Measurements from ENCODE around the gene NCF2. TPM values are rescaled to one million over a fixed set of nuclear protein-coding genes. Genes with fewer than 3 reads are reported as not detected.
A peak's percentile ranks its signal among the peaks of the same experiment; 100 is the strongest.

NCF2 gene
- polyA plus RNA-seq, 3 donors from 2014 or later, result 1.5 to 13.3 (median 3.7) TPM

GRCh38 chr1:183586926-183587325 lies 3.3 kb downstream of the NCF2 start:
- no peak for DNase-seq
- Mint-ChIP-seq H3K27me3 (ENCODE audit: low read depth in 3 of 3) (peaks cover 0 to 2% (median 0%) of the 10 kb centered on the region in 3 donors), H3K4me1 (no peaks in the 10 kb centered on the region), H3K27ac (no peak overlapping the region), H3K9me3 (no peaks in the 10 kb centered on the region), H3K4me3 (no peak overlapping the region), H3K36me3 (no peaks in the 10 kb centered on the region)

GRCh38 chr1:183586455-183586854 lies 3.8 kb downstream of the NCF2 start:
- Mint-ChIP-seq H3K27ac (no peak overlapping the region), H3K4me1 (no peaks in the 10 kb centered on the region), H3K27me3 (ENCODE audit: low read depth in 3 of 3) (peaks cover 0 to 2% (median 0%) of the 10 kb centered on the region in 3 donors), H3K9me3 (no peaks in the 10 kb centered on the region), H3K36me3 (no peaks in the 10 kb centered on the region), H3K4me3 (no peak overlapping the region)
- DNase-seq, result no peak

- H3K27ac Mint-ChIP-seq, result no peak overlapping the region
- H3K36me3 Mint-ChIP-seq, result no peaks in the 10 kb centered on the region
- no peak overlapping the region for H3K4me3 Mint-ChIP-seq
- no peaks in the 10 kb centered on the region for H3K9me3 Mint-ChIP-seq
- peaks cover 0 to 3% (median under 1%) of the 10 kb centered on the region in 3 donors for H3K27me3 Mint-ChIP-seq (ENCODE audit: low read depth in 3 of 3)
- DNase-seq, result no peak
- H3K4me1 Mint-ChIP-seq, result peaks cover 4 to 6% of the 10 kb centered on the region in 2 donors
These were observed 5.2 kb downstream of the NCF2 start for GRCh38 chr1:183585038-183585437.

DNA sequence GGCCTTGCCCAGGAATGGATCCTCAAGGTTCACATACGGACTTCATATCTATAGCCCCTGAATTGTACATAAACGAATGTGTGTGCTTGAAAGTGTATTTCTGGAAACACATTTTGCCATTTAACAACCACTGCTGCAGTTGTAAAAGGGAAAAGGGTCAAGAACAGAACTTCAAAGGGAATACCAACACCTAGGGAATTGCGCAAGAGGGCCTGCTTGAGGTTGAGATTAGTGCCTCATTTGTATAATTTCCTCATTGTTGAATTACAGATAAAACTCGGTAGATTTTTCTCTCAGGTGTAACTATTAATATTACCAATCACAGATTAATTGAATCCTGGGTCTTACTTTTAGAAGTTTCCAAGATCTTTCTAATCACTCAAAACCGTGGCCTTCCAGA lies 6.1 kb downstream of the NCF2 start:
- no peaks in the 10 kb centered on the region for H3K9me3 Mint-ChIP-seq
- H3K4me3 Mint-ChIP-seq, result no peak overlapping the region
- H3K36me3 Mint-ChIP-seq, result no peaks in the 10 kb centered on the region
- no peak overlapping the region for H3K27ac Mint-ChIP-seq
- peaks cover 7 to 10% of the 10 kb centered on the region in 2 donors for H3K4me1 Mint-ChIP-seq
- H3K27me3 Mint-ChIP-seq (ENCODE audit: low read depth in 3 of 3), result peaks cover 0 to 3% (median 0%) of the 10 kb centered on the region in 3 donors
- DNase-seq, result no peak

GRCh38 chr1:183583466-183583865 lies 6.8 kb downstream of the NCF2 start:
- Mint-ChIP-seq H3K36me3 (no peaks in the 10 kb centered on the region), H3K27me3 (ENCODE audit: low read depth in 3 of 3) (peaks cover 0 to 3% (median 2%) of the 10 kb centered on the region in 3 donors), H3K4me3 (no peak overlapping the region), H3K27ac (no peak overlapping the region), H3K4me1 (peaks cover 7 to 10% of the 10 kb centered on the region in 2 donors), H3K9me3 (no peaks in the 10 kb centered on the region)
- DNase-seq, result no peak

GRCh38 chr1:183582021-183582713 lies 8.1 kb downstream of the NCF2 start:
- DNase-seq, result no peak
- H3K36me3 Mint-ChIP-seq, result no peaks in the 10 kb centered on the region
- no peak overlapping the region for H3K4me3 Mint-ChIP-seq
- H3K27me3 Mint-ChIP-seq (ENCODE audit: low read depth in 3 of 3), result peaks cover 0 to 6% (median 2%) of the 10 kb centered on the region in 3 donors
- peaks cover 10% of the 10 kb centered on the region in 2 donors for H3K4me1 Mint-ChIP-seq
- no peak overlapping the region for H3K27ac Mint-ChIP-seq
- H3K9me3 Mint-ChIP-seq, result no peaks in the 10 kb centered on the region

- Mint-ChIP-seq H3K27ac (no peak overlapping the region), H3K36me3 (no peaks in the 10 kb centered on the region), H3K4me1 (peaks cover 10% of the 10 kb centered on the region in 2 donors), H3K27me3 (ENCODE audit: low read depth in 3 of 3) (peaks cover 0 to 6% (median 2%) of the 10 kb centered on the region in 3 donors), H3K4me3 (peak overlapping the region in 2 of 5 donors; percentile 47 to 51), H3K9me3 (no peaks in the 10 kb centered on the region)
- no peak for DNase-seq
These were observed 10.0 kb downstream of the NCF2 start for GRCh38 chr1:183580281-183580682.

- Mint-ChIP-seq H3K36me3 (no peaks in the 10 kb centered on the region), H3K27me3 (ENCODE audit: low read depth in 3 of 3) (peaks cover 0 to 6% (median 2%) of the 10 kb centered on the region in 3 donors), H3K27ac (no peak overlapping the region), H3K4me3 (no peak overlapping the region), H3K9me3 (no peaks in the 10 kb centered on the region), H3K4me1 (peaks cover 10% of the 10 kb centered on the region in 2 donors)
- no peak for DNase-seq
These were observed 11.4 kb downstream of the NCF2 start for GRCh38 chr1:183578856-183579255.

DNA sequence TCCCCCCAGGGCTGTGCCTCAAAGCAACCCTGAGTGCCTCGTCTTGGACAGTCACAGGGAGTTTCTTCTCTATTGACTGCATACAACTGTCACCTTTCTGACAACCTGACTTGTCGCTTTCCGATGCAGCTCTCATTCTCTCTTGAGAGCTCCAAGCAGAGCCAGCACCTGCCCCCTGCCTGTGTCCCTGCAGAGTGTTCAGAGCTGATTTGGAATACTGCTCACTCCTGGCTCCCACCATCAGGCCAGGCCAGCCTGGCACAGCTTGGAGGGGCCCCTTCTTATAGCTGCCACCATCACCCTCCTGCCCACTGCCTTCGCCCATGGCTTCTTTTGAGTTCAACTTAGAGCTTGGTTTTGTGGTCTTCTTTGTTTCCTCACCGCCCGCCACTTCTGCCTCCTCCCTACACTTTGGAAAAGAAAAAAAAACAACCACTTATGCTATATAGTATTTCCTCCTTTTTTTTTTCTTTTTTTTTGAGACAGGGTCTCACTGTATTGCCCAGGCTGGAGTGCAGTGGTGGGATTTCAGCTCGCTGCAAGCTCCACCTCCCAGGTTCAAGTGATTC lies 12.3 kb downstream of the NCF2 start:
- no peak for DNase-seq
- H3K4me3 Mint-ChIP-seq, result no peak overlapping the region
- H3K9me3 Mint-ChIP-seq, result no peaks in the 10 kb centered on the region
- H3K27ac Mint-ChIP-seq, result no peak overlapping the region
- peaks cover 10% of the 10 kb centered on the region in 2 donors for H3K4me1 Mint-ChIP-seq
- H3K36me3 Mint-ChIP-seq, result no peaks in the 10 kb centered on the region
- peaks cover 0 to 6% (median 2%) of the 10 kb centered on the region in 3 donors for H3K27me3 Mint-ChIP-seq (ENCODE audit: low read depth in 3 of 3)

DNA sequence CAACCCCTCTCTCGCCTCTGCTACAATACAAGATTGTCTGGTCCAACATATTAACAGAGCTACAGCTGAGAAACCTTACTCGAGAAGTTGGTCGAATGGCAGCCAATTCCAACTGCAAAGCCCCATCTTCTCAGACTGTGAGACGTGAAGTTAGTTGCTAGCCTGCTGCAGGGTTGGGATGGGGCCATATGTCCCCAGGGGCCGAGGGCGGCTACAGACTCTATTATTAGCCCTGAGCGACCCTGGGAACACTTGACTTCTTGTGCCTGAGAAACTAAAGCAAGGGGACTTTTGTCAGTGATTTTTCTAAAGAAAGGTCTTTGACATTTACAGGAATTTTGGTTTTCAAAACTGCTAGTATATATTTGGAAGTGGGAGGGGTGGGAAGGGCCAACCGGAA lies 13.7 kb downstream of the NCF2 start:
- no peak overlapping the region for H3K4me3 Mint-ChIP-seq
- no peaks in the 10 kb centered on the region for H3K36me3 Mint-ChIP-seq
- no peak for DNase-seq
- H3K4me1 Mint-ChIP-seq, result peaks cover 10% of the 10 kb centered on the region in 2 donors
- no peak overlapping the region for H3K27ac Mint-ChIP-seq
- H3K27me3 Mint-ChIP-seq (ENCODE audit: low read depth in 3 of 3), result peaks cover 0 to 8% (median 2%) of the 10 kb centered on the region in 3 donors
- H3K9me3 Mint-ChIP-seq, result no peaks in the 10 kb centered on the region

DNA sequence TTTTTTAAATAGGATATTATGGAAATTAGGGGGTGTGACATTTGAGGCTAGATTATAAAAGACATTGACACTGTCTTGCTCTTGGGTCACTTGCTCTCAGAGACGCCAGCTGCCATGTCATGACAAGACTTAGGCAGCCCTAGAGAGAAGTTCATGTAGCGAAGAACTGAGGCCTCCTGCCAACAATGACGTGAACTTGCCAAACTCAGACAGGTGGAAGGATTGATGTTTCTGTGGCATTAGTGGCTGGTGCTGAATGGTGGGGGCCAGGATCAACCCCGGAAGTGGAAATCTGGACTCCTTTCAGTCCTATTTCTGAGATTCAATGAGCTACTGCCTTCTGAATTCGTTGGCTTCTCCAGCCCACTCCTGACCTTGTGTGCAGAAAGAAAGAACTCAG lies 14.7 kb downstream of the NCF2 start:
- H3K4me1 Mint-ChIP-seq, result peaks cover 10% of the 10 kb centered on the region in 2 donors
- DNase-seq, result no peak

DNA sequence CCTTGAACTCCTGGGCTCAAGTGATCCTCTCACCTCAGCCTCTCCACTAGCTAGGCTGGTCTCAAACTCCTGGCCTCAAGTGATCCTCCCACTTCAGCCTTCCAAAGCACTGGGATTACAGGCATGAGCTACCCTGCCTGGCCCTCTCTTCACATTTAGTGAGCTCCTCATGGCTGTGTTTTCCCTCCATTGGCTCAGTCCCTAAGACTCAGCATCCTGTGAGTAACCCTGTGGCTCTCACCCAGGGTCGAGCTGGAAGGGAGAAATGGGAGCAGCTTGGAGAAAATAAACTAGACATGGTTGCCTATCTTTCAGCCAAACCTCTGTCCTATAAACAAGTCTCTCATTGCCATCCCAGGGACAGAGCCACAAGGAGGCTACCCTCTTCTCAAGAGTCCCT lies 17.5 kb downstream of the NCF2 start:
- H3K36me3 Mint-ChIP-seq, result no peaks in the 10 kb centered on the region
- H3K9me3 Mint-ChIP-seq, result no peaks in the 10 kb centered on the region
- peaks cover 0 to 12% (median 9%) of the 10 kb centered on the region in 3 donors for H3K27me3 Mint-ChIP-seq (ENCODE audit: low read depth in 3 of 3)
- no peak overlapping the region for H3K27ac Mint-ChIP-seq
- DNase-seq, result no peak
- H3K4me3 Mint-ChIP-seq, result no peak overlapping the region
- H3K4me1 Mint-ChIP-seq, result no peaks in the 10 kb centered on the region

More for the DNA sequence above, 14.7 kb downstream of the NCF2 start:
- no peaks in the 10 kb centered on the region for H3K9me3 Mint-ChIP-seq
- no peak overlapping the region for H3K27ac Mint-ChIP-seq
- peaks cover 0 to 9% (median 4%) of the 10 kb centered on the region in 3 donors for H3K27me3 Mint-ChIP-seq (ENCODE audit: low read depth in 3 of 3)
- H3K36me3 Mint-ChIP-seq, result no peaks in the 10 kb centered on the region
- no peak overlapping the region for H3K4me3 Mint-ChIP-seq

DNA sequence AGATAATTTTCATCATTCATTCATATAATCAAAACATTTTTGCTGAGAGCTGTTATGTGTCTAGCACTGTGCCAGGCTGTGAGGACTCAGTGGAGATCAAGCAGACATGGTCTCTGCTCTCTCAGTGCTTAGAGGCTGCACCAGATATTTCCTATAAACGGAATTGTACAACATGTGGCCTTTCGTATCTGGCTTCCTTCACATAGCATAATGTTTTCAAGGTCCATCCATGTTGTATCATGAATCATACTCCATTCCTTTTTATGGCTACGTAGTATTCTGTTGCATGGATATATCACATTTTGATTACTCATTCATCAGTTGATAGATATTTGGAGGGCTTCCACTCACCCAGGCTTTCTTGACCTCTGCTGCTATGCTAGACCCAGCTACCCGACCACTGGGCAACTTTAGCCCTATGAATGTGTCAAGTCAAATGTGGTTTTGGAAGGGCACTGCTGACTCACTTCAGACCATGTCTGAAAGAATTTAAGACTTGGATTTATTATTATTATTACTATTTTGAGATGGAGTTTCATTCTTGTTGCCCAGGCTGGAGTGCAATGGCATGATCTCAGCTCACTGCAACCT lies 18.5 kb downstream of the NCF2 start:
- DNase-seq, result no peak
- Mint-ChIP-seq H3K4me1 (no peaks in the 10 kb centered on the region), H3K4me3 (no peak overlapping the region), H3K36me3 (no peaks in the 10 kb centered on the region), H3K27me3 (ENCODE audit: low read depth in 3 of 3) (peaks cover 0 to 12% (median 10%) of the 10 kb centered on the region in 3 donors), H3K27ac (no peak overlapping the region), H3K9me3 (no peaks in the 10 kb centered on the region)

- Mint-ChIP-seq H3K27me3 (ENCODE audit: low read depth in 3 of 3) (peaks cover 0 to 12% (median 10%) of the 10 kb centered on the region in 3 donors), H3K4me1 (no peaks in the 10 kb centered on the region), H3K9me3 (no peaks in the 10 kb centered on the region), H3K4me3 (no peak overlapping the region), H3K27ac (no peak overlapping the region), H3K36me3 (peaks cover 0 to 4% (median 0%) of the 10 kb centered on the region in 3 donors)
- DNase-seq, result no peak
These were observed 19.8 kb downstream of the NCF2 start for GRCh38 chr1:183570451-183570850.

Measured in immature natural killer cell (primary cell).